Left lung (tissue), 10 donors: ENCODE data around the gene RAB9A. TPM values are rescaled to one million over a fixed set of nuclear protein-coding genes. Genes with fewer than 3 reads are reported as not detected.

Source experiments
- ATAC-seq: fragments of 200-7000 bp; cut with Tn5 transposase; one replicate; pipeline ENCODE4 v1.9.1; 2020; ENCODE audit warnings: moderate library complexity
- DNase-seq, 4 donors: peaks; one replicate each; pipeline ENCODE4 v3.0.0-alpha.2; 2013 to 2020
- H3K27ac ChIP-seq, 2 donors: fragments of 200-600 bp; sonication (generic) in 1 of 2; one replicate each; pipeline versions ENCODE4 v1.5.0 to v1.8.0; 2020 to 2021
- H3K27me3 ChIP-seq, 2 donors: fragments of 200-600 bp; sonication (generic) in 1 of 2; one replicate each; pipeline versions ENCODE4 v1.5.0 to v1.8.0; 2020 to 2021
- H3K36me3 ChIP-seq, 2 donors: fragments of 200-600 bp; sonication (generic) in 1 of 2; one replicate each; pipeline versions ENCODE4 v1.5.0 to v1.8.0; 2020 to 2021
- H3K4me1 ChIP-seq, 2 donors: fragments of 200-600 bp; one replicate each; pipeline ENCODE4 v1.8.0; 2021
- H3K4me3 ChIP-seq, 2 donors: fragments of 200-600 bp; sonication (generic) in 1 of 2; one replicate each; pipeline versions ENCODE4 v1.5.0 to v1.8.0; 2020 to 2021; ENCODE audit warnings: mild to moderate bottlenecking in 1 of 2
- H3K9me3 ChIP-seq, 2 donors: fragments of 200-600 bp; sonication (generic) in 1 of 2; one replicate each; pipeline versions ENCODE4 v1.5.0 to v1.8.0; 2020 to 2021
- intact Hi-C, 2 donors: fragments of 100-400 bp; cut with DNase I; formaldehyde crosslinking; loops; one replicate each; pipeline versions ENCODE4 v1.11.2 to v1.14.2; 2022
- polyA plus RNA-seq, 6 donors: library from polyadenylated mRNA; unstranded; fragments of 120-200 nt; gene quantifications; one replicate each; pipeline ENCODE4 v1.2.1, GENCODE V29; 2013; ENCODE audit not compliant: insufficient read length in 6 of 6
- total RNA-seq, 2 donors: library from RNA; stranded (reverse); fragmentation: NEBNext Ultra II Directional; extraction: Animal tissue kit (Norgen Biotek cat#: 25700); gene quantifications; one replicate each; pipeline ENCODE4 v1.2.1, GENCODE V29; 2021
- TF ChIP-seq, protein P1 (sequence below), 2 donors: fragments of 200-600 bp; sonication (generic) in 1 of 2; IDR thresholded peaks; one replicate each; pipeline versions ENCODE4 v1.5.0 to v1.8.0; 2021; ENCODE audit warnings: antibody characterized with exemption in 2 of 2
- donor health status: DM: no; HTN: yes; CAD: no.
- donor health status: DM: no; HTN: no; CAD: no.

Gene RAB9A
- total and polyA plus RNA-seq, 8 donors = 22.5 to 32.4 (median 24.5) TPM

- TF ChIP-seq, protein P1, sequence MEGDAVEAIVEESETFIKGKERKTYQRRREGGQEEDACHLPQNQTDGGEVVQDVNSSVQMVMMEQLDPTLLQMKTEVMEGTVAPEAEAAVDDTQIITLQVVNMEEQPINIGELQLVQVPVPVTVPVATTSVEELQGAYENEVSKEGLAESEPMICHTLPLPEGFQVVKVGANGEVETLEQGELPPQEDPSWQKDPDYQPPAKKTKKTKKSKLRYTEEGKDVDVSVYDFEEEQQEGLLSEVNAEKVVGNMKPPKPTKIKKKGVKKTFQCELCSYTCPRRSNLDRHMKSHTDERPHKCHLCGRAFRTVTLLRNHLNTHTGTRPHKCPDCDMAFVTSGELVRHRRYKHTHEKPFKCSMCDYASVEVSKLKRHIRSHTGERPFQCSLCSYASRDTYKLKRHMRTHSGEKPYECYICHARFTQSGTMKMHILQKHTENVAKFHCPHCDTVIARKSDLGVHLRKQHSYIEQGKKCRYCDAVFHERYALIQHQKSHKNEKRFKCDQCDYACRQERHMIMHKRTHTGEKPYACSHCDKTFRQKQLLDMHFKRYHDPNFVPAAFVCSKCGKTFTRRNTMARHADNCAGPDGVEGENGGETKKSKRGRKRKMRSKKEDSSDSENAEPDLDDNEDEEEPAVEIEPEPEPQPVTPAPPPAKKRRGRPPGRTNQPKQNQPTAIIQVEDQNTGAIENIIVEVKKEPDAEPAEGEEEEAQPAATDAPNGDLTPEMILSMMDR (IDR thresholded peaks at IDR 0.05) = no peak
- Histone ChIP-seq H3K9me3 (no peaks in the 10 kb centered on the region), H3K4me1 (peaks cover 6 to 53% of the 10 kb centered on the region in 2 donors), H3K36me3 (no peaks in the 10 kb centered on the region), H3K4me3 (no peak overlapping the region), H3K27me3 (peaks cover 0 to 8% of the 10 kb centered on the region in 2 donors), H3K27ac (peak overlapping the region in 1 of 2 donors; percentile 13)
- ATAC-seq (no peak), DNase-seq (no peak)
- intact Hi-C loops = no loop called here
Measured at GRCh38 chrX:13698432-13698831, 9.5 kb downstream of the RAB9A start.

DNA sequence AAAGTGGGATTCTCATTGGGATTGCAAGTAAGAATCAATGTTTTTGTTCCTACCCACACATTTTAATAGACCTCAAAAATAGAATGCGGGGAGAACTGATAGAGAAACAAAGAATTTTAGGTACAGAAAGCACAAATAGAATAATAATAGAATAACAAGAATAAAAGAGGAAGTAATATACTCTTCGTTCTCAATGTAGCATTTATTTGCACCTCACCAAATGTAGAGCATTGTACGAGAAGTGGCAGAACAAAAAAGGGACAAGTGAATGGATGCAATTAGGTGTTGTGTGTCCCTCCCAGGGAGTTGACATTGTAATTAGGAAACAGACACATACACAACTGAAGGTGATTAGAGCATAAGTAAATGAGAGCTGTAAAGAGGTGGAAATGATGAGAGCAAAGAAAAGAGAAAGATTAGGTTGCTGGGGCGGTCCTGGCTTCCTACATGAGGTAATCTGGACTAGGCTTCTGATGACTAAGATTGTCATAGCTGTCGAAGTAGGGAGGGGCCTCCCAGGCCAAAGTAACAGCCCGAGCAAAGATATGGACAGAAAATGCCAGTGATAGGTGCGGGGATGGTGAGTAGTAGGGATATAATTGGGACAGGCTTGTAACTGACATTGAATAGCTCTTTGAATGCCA, 10.4 kb downstream of the RAB9A start:
- DNase-seq (no peak), ATAC-seq (no peak)
- Histone ChIP-seq H3K36me3 (no peaks in the 10 kb centered on the region), H3K9me3 (no peaks in the 10 kb centered on the region), H3K27ac (no peak overlapping the region), H3K27me3 (peaks cover 0 to 8% of the 10 kb centered on the region in 2 donors), H3K4me3 (no peak overlapping the region), H3K4me1 (peaks cover 6 to 44% of the 10 kb centered on the region in 2 donors)
- intact Hi-C loops = no loop called here
- TF ChIP-seq, protein P1 (IDR thresholded peaks at IDR 0.05) = no peak

DNA sequence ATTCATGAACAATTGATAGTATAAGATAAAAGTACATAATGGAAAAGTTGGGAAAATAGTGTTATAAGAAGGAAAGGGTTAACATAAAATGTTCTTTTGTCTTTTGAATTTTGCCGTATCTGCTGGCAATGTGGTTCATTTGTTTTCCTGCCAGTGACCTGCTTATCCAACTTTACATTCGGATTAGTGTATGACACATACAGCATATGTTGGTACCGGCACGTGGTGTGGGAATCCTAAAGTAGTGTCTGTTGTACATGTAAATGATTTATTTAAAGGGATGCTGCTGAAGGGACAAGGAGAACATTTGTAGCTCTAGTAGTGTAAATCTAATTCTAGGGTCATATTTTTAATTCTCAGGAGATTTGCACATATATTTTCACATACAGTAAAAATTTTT, 11.5 kb downstream of the RAB9A start:
- no peak for DNase-seq
- intact Hi-C loops = no loop called here
- no peaks in the 10 kb centered on the region for H3K36me3 ChIP-seq
- ATAC-seq = no peak
- H3K27me3 ChIP-seq = peaks cover 0 to 8% of the 10 kb centered on the region in 2 donors
- H3K27ac ChIP-seq = no peak overlapping the region
- TF ChIP-seq, protein P1 (IDR thresholded peaks at IDR 0.05) = no peak
- no peaks in the 10 kb centered on the region for H3K9me3 ChIP-seq
- no peak overlapping the region for H3K4me3 ChIP-seq
- peaks cover 6 to 38% of the 10 kb centered on the region in 2 donors for H3K4me1 ChIP-seq

DNA sequence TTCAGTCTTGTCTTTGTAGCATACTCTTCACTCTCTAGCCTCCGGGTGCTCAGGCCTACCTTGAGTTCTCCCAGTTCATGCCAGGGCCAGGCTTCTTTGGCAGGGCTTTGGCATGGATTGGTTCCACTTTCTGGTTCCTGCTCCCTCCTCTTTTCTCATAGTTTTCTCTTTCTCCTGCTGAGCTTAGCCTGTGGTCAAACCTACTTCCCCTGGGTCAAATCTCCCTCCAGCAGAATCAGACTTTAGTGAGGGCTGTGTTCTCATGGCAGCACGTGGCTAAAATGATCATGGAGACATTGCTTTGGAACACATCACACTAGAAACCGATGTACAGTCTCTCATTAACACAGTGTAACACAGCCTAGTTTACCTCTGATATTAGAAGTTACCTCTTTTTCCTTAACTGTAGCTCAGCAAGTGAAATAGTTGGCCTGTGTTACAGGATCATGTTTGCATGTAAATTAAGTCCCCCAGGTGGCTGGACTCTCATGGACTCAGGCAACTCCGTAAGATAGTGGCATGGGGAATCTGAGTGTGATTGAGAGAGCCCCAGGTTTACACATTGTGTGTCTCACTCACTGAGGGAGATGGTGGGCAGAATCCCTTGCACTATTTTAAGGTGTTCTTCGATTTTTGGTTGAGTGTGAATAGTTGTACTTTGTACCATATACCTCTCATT, 13.3 kb downstream of the RAB9A start:
- ATAC-seq = no peak

GRCh38 chrX:13703135-13703534, 14.2 kb downstream of the RAB9A start:
- intact Hi-C loops = no loop called here
- Histone ChIP-seq H3K27ac (no peak overlapping the region), H3K4me1 (peaks cover 6 to 18% of the 10 kb centered on the region in 2 donors), H3K9me3 (no peaks in the 10 kb centered on the region), H3K4me3 (no peak overlapping the region), H3K36me3 (no peaks in the 10 kb centered on the region), H3K27me3 (peaks cover 0 to 5% of the 10 kb centered on the region in 2 donors)
- TF ChIP-seq, protein P1 (IDR thresholded peaks at IDR 0.05) = no peak
- DNase-seq (no peak), ATAC-seq (no peak)

More for the DNA sequence above, 13.3 kb downstream of the RAB9A start:
- TF ChIP-seq, protein P1 (IDR thresholded peaks at IDR 0.05) = no peak
- Histone ChIP-seq H3K4me1 (peaks cover 6 to 27% of the 10 kb centered on the region in 2 donors), H3K27me3 (peaks cover 0 to 5% of the 10 kb centered on the region in 2 donors), H3K36me3 (no peaks in the 10 kb centered on the region), H3K4me3 (no peak overlapping the region), H3K27ac (no peak overlapping the region), H3K9me3 (no peaks in the 10 kb centered on the region)
- DNase-seq = no peak
- intact Hi-C loops = no loop called here
